Endothelial cell (in vitro differentiated cells): ENCODE results near the gene CACYBP. TPM values are rescaled to one million over a fixed set of nuclear protein-coding genes. Genes with fewer than 3 reads are reported as not detected.

ENCODE experiments used
- DNase-seq: peaks from one replicate; pipeline ENCODE4 v3.0.0; 2021; ENCODE audit warnings: low spot score
- H3K27ac Mint-ChIP-seq: one replicate; pipeline ENCODE4 v1.8.0; 2021; ENCODE audit warnings: mixed read lengths, inconsistent platforms; ENCODE audit not compliant: unreplicated experiment
- H3K27me3 Mint-ChIP-seq: one replicate; pipeline ENCODE4 v1.8.0; 2021; ENCODE audit warnings: mild to moderate bottlenecking, moderate library complexity, mixed read lengths, inconsistent platforms; ENCODE audit not compliant: unreplicated experiment
- H3K36me3 Mint-ChIP-seq: one replicate; pipeline ENCODE4 v1.8.0; 2021; ENCODE audit warnings: mild to moderate bottlenecking, low read depth, mixed read lengths, inconsistent platforms; ENCODE audit not compliant: unreplicated experiment
- H3K4me1 Mint-ChIP-seq: one replicate; pipeline ENCODE4 v1.8.0; 2021; ENCODE audit warnings: mild to moderate bottlenecking, mixed read lengths, inconsistent platforms; ENCODE audit not compliant: unreplicated experiment
- H3K4me3 Mint-ChIP-seq: one replicate; pipeline ENCODE4 v1.8.0; 2021; ENCODE audit warnings: mild to moderate bottlenecking, mixed read lengths, inconsistent platforms; ENCODE audit not compliant: unreplicated experiment
- H3K9me3 Mint-ChIP-seq: one replicate; pipeline ENCODE4 v1.8.0; 2021; ENCODE audit warnings: mixed read lengths, inconsistent platforms; ENCODE audit not compliant: unreplicated experiment
- CTCF ChIP-seq: fragments of 200-600 bp; sonication (generic); IDR thresholded peaks from one replicate; pipeline ENCODE4 v1.5.0; 2021; ENCODE audit warnings: antibody characterized with exemption; ENCODE audit not compliant: unreplicated experiment
- total RNA-seq: library from RNA; stranded (reverse); fragmentation: NEBNext Ultra II Directional; extraction: Animal tissue kit (Norgen Biotek cat#: 25700); gene quantifications from one replicate; pipeline ENCODE4 v1.2.1, GENCODE V29; 2021; ENCODE audit not compliant: unreplicated experiment

CACYBP gene
- total RNA-seq, 1 donor from 2014 or later, result 95.0 TPM

GRCh38 chr1:175054736-175055135 lies 55.0 kb downstream of the CACYBP start:
- Mint-ChIP-seq H3K9me3 (no peaks in the 10 kb centered on the region), H3K36me3 (no peaks in the 10 kb centered on the region), H3K27ac (no peak overlapping the region), H3K27me3 (no peaks in the 10 kb centered on the region), H3K4me1 (no peaks in the 10 kb centered on the region), H3K4me3 (no peak overlapping the region)
- no peak for DNase-seq
- no peak for TF ChIP-seq CTCF

Other genes starting within 250 kb of the CACYBP start
- gene MRPS14, start 23.5 kb downstream of the CACYBP start, total RNA-seq, result 41.5 TPM
- 4.1 TPM for gene TNN, start 67.9 kb downstream of the CACYBP start, total RNA-seq
- gene KIAA0040, start 192.8 kb downstream of the CACYBP start, total RNA-seq, result 4.1 TPM